ACHN (cell line): Measurements from ENCODE around the gene ZDHHC24.

Experiments
- DNase-seq: peaks from one replicate; pipeline ENCODE4 v3.0.0-alpha.2; 2015
- in situ Hi-C: cut with HindIII; loops from 2 replicates; pipeline ENCODE4 v1.10.0; 2017; ENCODE audit warnings: low sequenced_read_pairs, low pct_ligation_motif_present, low pct_unique_long_range_greater_than_20kb

Gene ZDHHC24

DNA sequence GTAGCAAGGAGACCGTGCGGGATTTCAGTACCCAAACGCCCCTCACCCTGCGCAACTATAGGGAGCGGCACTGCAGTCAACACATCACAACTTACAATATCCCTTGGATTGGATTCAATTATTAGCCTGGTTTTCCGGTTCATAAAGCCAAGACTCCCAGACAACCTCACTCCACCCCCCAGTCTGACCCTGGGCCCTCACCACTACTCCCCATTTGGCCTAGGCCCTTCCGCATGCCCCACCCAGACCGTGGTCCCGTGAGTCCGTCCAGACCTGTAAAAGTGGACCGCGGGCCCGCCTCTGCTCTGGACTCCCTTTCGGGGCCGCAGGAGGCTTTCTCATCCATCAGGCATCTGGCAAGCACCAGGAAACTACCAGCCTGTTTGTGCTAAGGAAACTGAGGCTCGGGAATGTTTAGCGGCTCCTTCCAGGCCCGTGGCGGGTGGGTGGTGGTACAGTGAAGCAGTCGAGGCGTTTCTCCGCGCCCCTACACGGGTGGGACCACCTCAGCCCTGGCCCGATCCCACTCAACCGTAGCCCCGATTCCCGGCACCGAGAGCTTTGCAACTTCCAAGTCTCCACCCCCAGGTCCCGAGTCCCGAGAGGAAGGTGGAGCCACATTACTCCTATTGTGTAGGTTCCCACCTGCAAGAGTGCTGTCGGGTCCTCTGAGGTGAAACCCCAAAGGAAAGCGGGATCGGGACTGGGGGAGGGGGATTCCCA, 66.3 kb downstream of the ZDHHC24 start:
- peak; percentile 73 for DNase-seq
- in situ Hi-C loops, result no loop called here

DNA sequence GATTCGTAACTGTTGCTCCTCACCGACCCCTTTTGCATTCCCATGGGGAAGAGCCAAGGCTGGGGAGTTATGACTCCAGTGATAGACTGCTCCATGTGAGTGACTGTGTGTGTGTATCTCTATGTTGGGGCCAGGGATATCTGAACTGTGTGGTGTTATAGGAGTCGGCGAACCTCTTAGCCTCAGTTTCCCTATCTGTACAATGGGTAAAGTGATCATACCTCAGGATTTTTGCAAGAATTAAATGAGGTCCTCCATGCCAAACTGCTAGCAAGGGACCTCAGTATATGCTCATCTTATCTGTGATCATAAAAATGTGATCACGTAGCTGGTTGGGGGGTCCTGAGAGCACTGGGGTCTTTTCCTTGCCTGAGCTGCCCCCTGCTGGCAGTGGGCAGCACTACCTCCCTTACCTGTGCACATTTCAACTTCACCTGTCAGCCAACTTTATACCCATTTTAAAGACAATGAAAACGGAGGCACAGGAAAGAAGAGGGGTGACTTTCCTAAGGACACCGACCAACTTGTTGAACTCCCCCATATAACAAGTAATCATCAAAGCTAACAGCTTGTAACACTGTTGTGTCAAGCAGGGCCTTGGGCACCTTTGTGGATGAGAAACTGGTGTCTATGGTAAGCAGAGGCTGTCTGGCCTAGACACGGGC, 67.0 kb downstream of the ZDHHC24 start:
- peak; percentile 15 for DNase-seq
- in situ Hi-C loops, result no loop called here

DNA sequence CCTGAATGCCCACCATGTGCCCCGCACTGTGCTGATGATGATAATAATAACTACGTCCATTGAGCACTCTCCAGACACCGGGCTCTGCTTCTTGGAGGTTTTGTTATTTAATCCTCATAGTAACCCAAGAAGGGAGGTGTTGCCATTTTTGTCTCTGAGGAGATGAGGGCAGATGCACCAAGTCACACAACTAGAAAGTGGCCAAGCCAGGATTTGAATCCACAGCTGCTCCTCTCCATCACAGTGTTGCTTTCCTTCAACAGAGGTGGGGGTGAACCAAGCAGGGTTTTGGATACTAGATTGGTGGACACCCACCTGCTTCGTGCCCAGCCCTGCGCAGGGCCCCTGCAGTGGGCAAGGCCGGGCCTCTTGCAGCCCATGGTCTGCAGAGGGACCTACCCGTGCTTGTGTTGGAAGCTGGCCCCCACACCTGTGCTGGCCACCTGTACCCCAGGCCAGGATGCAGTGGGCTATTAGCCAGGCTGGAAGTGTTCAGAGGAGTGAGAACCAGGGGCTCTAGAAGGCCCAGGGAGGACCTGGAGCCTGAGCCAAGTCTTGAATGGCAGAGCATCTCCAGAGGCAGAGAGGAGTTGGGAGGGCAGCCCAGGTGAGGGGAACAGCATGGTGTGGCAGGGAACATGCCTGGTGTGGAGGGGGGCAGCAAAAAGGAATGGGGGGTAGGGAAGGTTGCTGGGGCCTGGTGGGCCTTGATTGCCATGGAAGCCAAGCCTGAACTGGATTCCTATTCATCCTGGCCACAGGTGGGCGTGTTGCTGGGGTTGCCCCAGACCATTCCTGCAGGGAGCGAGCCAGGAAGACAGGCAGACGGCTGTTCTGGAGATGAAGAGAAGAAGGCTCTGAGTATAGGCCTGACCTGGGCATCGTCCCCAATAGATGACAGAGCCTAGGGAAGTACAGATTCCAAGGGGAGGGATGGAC, 68.3 kb downstream of the ZDHHC24 start:
- in situ Hi-C loops, result no loop called here
- no peak for DNase-seq

DNA sequence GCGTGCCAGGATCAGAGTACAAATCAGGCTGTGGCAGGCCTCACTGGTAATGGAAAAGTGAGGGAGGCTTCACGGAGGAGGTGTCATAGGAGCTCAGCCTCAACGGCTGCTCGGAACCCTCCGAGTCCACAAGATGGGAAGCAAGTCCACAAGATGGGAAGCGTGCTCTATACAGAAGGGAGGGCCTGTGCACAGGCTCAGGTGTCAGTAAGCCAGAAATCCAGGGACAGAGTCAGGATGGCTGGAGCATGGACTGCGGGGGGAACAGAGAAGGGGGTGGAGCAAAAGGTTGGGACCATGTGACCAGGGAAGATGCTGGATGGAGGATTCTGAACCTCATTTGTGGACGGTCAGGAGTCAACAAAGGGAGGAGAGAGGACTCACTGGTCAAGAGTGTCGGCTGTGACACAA, 69.0 kb downstream of the ZDHHC24 start:
- in situ Hi-C loops, result no loop called here
- no peak for DNase-seq

DNA sequence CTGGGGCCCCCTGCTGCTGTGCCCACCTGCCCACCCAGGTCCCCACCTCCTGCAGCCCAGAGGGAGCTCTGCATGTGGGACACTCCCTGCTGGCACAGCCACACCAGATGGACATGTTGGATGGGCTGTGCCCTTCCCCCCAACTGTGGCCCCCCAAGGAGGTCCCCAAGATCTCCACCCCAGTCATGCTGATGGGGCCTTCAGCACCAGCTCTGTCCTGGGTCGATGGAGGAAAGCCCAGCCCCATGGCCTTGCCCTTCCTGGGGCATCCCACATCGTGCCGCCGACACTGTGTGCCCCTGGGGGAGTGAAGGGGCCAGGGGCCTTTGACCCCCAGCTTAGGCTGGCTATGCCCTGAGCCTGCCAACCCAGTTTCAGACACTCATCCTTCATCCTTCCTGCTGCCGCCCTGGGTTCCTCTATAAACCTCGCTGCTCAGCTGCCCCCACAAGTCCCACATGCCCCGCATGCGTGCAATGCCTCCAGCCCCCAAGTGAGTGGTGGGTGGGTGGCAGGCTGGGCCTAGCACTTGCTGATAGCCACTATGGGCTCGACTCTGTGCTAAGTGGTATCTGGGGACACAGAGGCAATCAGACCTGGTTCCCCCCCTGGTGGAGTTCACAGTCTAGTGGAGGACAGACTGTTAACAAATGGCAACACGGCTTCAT, 69.5 kb downstream of the ZDHHC24 start:
- DNase-seq, result no peak
- in situ Hi-C loops, result no loop called here

DNA sequence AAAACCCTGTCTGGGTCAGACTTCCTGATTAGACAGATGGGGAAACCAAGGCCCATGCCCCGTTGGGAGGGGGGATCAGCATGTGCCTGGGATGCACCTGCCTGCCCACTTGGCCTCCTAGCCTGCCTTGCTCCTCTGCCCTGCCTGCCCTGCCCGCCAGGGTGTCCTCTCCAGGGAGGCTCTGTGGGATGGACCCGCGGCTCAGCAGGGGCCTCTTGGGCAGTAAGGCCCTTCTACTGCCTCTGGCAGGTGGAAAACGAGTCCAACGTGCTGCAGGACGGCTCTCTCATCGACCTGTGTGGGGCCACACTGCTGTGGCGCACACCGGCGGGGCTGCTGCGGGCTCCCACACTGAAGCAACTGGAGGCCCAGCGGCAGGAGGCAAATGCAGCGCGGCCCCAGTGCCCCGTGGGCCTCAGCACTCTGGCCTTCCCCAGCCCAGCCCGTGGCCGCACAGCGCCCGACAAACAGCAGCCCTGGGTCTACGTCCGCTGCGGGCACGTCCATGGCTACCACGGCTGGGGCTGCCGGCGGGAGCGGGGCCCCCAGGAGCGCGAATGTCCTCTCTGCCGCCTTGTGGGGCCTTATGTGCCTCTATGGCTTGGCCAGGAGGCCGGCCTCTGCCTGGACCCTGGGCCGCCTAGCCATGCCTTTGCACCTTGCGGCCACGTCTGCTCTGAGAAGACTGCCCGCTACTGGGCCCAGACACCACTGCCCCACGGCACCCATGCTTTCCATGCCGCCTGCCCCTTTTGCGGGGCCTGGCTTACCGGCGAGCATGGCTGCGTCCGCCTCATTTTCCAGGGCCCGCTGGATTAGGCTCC, 70.3 kb downstream of the ZDHHC24 start:
- no peak for DNase-seq
- in situ Hi-C loops, result no loop called here

DNA sequence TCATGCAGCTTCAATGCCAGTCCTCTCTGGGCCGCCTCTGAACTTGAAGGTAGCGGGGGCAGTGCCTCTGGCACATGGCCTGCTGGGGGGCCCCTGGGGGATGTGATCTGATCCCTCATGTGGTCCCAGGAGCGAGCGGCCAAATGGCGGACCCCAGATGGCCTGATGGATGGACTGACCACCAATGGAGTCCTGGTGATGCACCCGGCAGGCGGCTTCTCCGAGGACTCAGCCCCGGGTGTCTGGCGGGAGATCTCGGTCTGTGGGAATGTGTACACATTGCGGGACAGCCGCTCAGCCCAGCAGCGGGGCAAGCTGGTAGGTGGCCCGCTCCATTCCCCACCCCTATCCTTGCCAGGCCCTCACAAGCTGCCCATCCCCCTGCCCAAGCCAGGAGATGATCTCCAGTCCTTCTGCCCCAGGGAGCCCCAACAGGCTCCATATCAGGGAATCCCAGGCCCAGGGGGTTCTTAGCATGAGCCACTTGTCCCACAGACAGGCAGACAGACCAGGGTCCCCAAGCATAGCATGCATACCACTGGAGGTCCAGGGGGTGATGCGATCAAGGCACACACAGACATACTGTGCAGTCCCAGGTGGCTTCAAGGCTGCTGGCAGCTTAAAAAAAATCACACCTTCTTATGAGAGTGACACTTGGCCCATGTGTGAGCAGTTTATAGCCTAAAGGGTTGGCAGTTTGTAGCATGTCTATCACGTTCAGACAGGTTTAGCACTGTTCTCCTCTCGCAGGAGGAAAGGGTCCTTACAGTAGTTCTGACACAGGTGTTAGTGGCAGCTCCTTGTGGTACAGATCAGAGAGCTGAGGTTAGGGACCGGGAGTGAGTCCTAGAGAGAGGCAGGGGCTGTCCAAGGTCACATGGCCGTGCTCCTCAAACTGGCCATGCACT, 72.0 kb downstream of the ZDHHC24 start:
- in situ Hi-C loops, result no loop called here
- DNase-seq, result no peak

DNA sequence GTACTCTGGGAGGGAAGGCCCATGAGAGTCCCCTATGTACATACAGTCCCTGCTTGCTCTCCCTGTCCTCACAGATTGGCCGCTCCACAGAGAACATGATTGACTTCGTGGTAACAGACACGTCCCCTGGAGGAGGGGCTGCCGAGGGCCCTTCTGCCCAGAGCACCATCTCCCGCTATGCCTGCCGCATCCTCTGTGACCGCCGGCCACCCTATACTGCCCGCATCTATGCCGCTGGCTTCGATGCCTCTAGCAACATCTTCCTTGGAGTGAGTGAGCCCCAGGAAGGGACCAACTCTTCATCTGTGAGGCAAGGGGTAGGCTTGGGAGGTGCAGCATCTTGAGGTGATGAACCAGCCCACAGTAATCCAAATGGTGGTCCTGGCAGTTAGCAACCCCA, 72.7 kb downstream of the ZDHHC24 start:
- no peak for DNase-seq
- in situ Hi-C loops, result no loop called here

DNA sequence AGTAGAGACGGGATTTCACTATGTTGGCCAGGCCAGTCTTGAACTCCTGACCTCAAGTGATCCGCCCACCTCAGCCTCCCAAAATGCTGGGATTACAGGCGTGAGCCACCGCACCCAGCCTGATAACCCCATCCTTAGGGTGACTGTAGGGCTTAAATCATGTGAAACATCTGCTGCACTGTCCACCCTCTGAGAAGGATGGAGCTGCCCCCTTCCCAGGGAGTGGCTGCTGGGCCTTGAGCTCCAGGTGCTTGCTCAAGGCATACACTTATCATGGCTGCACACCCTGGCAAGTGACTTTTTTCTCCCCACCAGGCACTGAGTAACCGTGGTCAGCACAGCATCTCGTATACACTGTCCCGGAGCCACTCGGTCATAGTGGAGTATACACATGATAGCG, 73.8 kb downstream of the ZDHHC24 start:
- no peak for DNase-seq
- in situ Hi-C loops, result no loop called here

DNA sequence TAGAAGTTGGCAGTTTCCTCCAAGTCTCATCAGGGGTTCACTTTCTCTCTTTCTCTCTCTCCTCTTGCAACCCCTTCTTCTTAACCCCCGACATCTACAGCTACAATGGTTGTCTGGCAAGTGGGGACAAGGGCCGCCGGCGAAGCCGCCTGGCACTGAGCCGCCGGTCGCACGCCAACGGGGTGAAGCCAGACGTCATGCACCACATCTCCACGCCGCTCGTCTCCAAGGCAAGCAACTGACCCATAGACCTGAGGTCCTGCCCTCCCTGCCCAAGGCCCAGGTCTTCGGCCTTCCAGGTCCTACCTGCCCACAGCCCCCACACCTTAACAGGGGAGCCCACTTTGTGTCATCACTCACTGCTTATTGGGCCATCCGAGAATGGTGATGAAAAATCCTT, 74.7 kb downstream of the ZDHHC24 start:
- DNase-seq, result no peak
- in situ Hi-C loops, result no loop called here
